HG03159 (cell line): ENCODE measurements around the gene CIAO3.

Source experiments
- ATAC-seq: cut with Tn5 transposase; IDR thresholded peaks from one replicate; pipeline ENCODE4 v1.9.1; 2021; ENCODE audit warnings: mild to moderate bottlenecking, moderate library complexity; ENCODE audit not compliant: unreplicated experiment

Gene CIAO3

GRCh38 chr16:711548-712320 lies 29.1 kb downstream of the CIAO3 start:
- no peak for ATAC-seq

GRCh38 chr16:711084-711483 lies 29.7 kb downstream of the CIAO3 start:
- ATAC-seq, result no peak

GRCh38 chr16:710500-711075 lies 30.2 kb downstream of the CIAO3 start:
- no peak for ATAC-seq

GRCh38 chr16:709566-710499 lies 31.0 kb downstream of the CIAO3 start:
- no peak for ATAC-seq

- ATAC-seq, result no peak
Measured at GRCh38 chr16:708959-709358, 31.8 kb downstream of the CIAO3 start.

- ATAC-seq, result no peak
Measured at GRCh38 chr16:708019-708418, 32.8 kb downstream of the CIAO3 start.

GRCh38 chr16:707062-707538 lies 33.7 kb downstream of the CIAO3 start:
- no peak for ATAC-seq

- ATAC-seq, result no peak
Measured at GRCh38 chr16:706189-707061, 34.4 kb downstream of the CIAO3 start.

GRCh38 chr16:705431-706188 lies 35.2 kb downstream of the CIAO3 start, which contains the start of gene FBXL16:
Gene FBXL16, minus strand, starts transcription at chr16:705801. Its CDS starts 8,396 bp downstream, at chr16:697405.
- ATAC-seq, result no peak

- ATAC-seq, result no peak
Measured at GRCh38 chr16:704552-705380, 36.0 kb downstream of the CIAO3 start.

GRCh38 chr16:704047-704446 lies 36.8 kb downstream of the CIAO3 start:
- ATAC-seq, result no peak

GRCh38 chr16:703406-703805 lies 37.4 kb downstream of the CIAO3 start:
- no peak for ATAC-seq

GRCh38 chr16:702341-702740 lies 38.5 kb downstream of the CIAO3 start:
- ATAC-seq, result no peak

GRCh38 chr16:700684-701584 lies 39.9 kb downstream of the CIAO3 start:
- no peak for ATAC-seq

GRCh38 chr16:698911-699671 lies 41.7 kb downstream of the CIAO3 start:
- ATAC-seq, result no peak

- ATAC-seq, result no peak
Measured at GRCh38 chr16:695355-696089, 45.3 kb downstream of the CIAO3 start.
